HCT116 (cell line): ENCODE measurements around the gene PRKCQ. TPM values are rescaled to one million over a fixed set of nuclear protein-coding genes. Genes with fewer than 3 reads are reported as not detected.

ENCODE experiments used
- ATAC-seq: fragments of 200-7000 bp; cut with Tn5 transposase; 2 replicates; pipeline ENCODE4 v1.9.1; 2020; ENCODE audit warnings: mild to moderate bottlenecking, moderate library complexity
- BruUV-seq: library from RNA; stranded (reverse); fragments of 400-500 nt; replicated peaks from 2 replicates; lab custom pipeline; 2021; lab: Mats Ljungman, UMichigan
- CTCF ChIA-PET: fragments of 300-600 bp; sonication (Branson Sonifier 250); formaldehyde crosslinking; loops from one replicate; lab custom pipeline; 2021; ENCODE audit warnings: antibody characterized with exemption; lab: Charles Lee
- POLR2A ChIA-PET: fragments of 300-600, 350-600 bp; sonication (Branson Sonifier 250); formaldehyde crosslinking; loops from one replicate; lab custom pipeline; 2021; ENCODE audit warnings: antibody characterized with exemption; lab: Charles Lee
- RAD21 ChIA-PET, 2 experiments: fragments of 300-600 bp; sonication (Branson Sonifier 250); formaldehyde crosslinking; loops; one replicate each; lab custom pipeline; 2023; ENCODE audit warnings: low total read pairs in 2 of 2; ENCODE audit not compliant: uncharacterized antibody in 2 of 2, unreplicated experiment in 2 of 2, low non-redundant PET in 1 of 2; lab: Charles Lee
- DNase-seq: peaks from one replicate; pipeline ENCODE4 v3.0.0-alpha.2; 2010; ENCODE audit warnings: low read depth, low spot score
- H2AFZ ChIP-seq: fragments of 200-600 bp; shearing (Covaris generic), sonication (generic); 2 replicates; pipeline ENCODE4 v1.6.1; 2017; ENCODE audit warnings: low read depth, mixed run types, mixed read lengths, antibody characterized with exemption, low read length; ENCODE audit not compliant: poor library complexity, severe bottlenecking
- H3K27ac ChIP-seq: 2 replicates; pipeline ENCODE4 v1.5.1; 2012; ENCODE audit warnings: low read depth, low read length
- H3K27me3 ChIP-seq: fragments of 200-600 bp; sonication (generic); 2 replicates; pipeline ENCODE4 v1.6.1; 2016; ENCODE audit warnings: mixed run types, low read length, mixed read lengths; ENCODE audit not compliant: insufficient read depth
- H3K36me3 ChIP-seq, 2 experiments: fragments of 200-500 bp in 1 of 2; fragments of 200-600 bp in 1 of 2; sonication (Bioruptor generic) in 1 of 2; sonication (generic) in 1 of 2; 2 replicates each; pipeline versions ENCODE4 v1.5.1 to v1.6.1; 2014 to 2016; ENCODE audit warnings: low read length in 2 of 2, inconsistent platforms in 1 of 2, mixed read lengths in 1 of 2, mixed run types in 1 of 2; ENCODE audit not compliant: insufficient read depth in 2 of 2, control insufficient read depth in 1 of 2
- H3K4me1 ChIP-seq, 2 experiments: fragments of 200-600 bp in 1 of 2; sonication (generic) in 1 of 2; 2 replicates each; pipeline versions ENCODE4 v1.5.1 to v1.6.1; 2012 to 2017; ENCODE audit warnings: low read length in 2 of 2, inconsistent platforms in 1 of 2, mild to moderate bottlenecking in 1 of 2, mixed read lengths in 1 of 2, mixed run types in 1 of 2, moderate library complexity in 1 of 2; ENCODE audit not compliant: insufficient read depth in 2 of 2, control insufficient read depth in 1 of 2
- H3K4me2 ChIP-seq: fragments of 200-600 bp; sonication (generic); 2 replicates; pipeline ENCODE4 v1.6.1; 2017; ENCODE audit warnings: mixed run types, low read length, mixed read lengths
- H3K4me3 ChIP-seq, 2 experiments: fragments of 200-600 bp in 1 of 2; sonication (generic) in 1 of 2; replicated peaks in 1 of 2; 2 replicates each; pipeline ENCODE4 v1.5.1; 2011 to 2016; ENCODE audit warnings: low read length in 2 of 2, control low read depth in 1 of 2, low read depth in 1 of 2, mild to moderate bottlenecking in 1 of 2, mixed read lengths in 1 of 2, mixed run types in 1 of 2
- H3K79me2 ChIP-seq: fragments of 200-600 bp; sonication (generic); 2 replicates; pipeline ENCODE4 v1.6.1; 2017; ENCODE audit warnings: mild to moderate bottlenecking, mixed run types, low read length, moderate library complexity, mixed read lengths; ENCODE audit not compliant: insufficient read depth
- H3K9ac ChIP-seq: fragments of 200-600 bp; sonication (generic); 2 replicates; pipeline ENCODE4 v1.6.1; 2016; ENCODE audit warnings: low read length, mixed read lengths
- H3K9me2 ChIP-seq: fragments of 200-600 bp; sonication (generic), shearing (Covaris generic); 2 replicates; pipeline ENCODE4 v1.6.1; 2017; ENCODE audit warnings: mixed run types, mild to moderate bottlenecking, moderate library complexity; ENCODE audit not compliant: insufficient read depth
- H3K9me3 ChIP-seq, 2 experiments: fragments of 200-500 bp in 1 of 2; fragments of 200-600 bp in 1 of 2; sonication (Bioruptor generic) in 1 of 2; sonication (generic) in 1 of 2; 2 replicates each; pipeline ENCODE4 v1.6.1; 2014 to 2017; ENCODE audit warnings: low read length in 2 of 2, mixed read lengths in 2 of 2, inconsistent platforms in 1 of 2, low read depth in 1 of 2, mild to moderate bottlenecking in 1 of 2, mixed run types in 1 of 2, moderate library complexity in 1 of 2; ENCODE audit not compliant: control insufficient read depth in 1 of 2, insufficient read depth in 1 of 2
- H4K20me1 ChIP-seq: fragments of 200-600 bp; sonication (generic), shearing (Covaris generic); 2 replicates; pipeline ENCODE4 v1.6.1; 2017; ENCODE audit warnings: mixed run types, mild to moderate bottlenecking, moderate library complexity; ENCODE audit not compliant: insufficient read depth
- CEBPB ChIP-seq: IDR thresholded peaks from 2 replicates; pipeline ENCODE4 v1.6.1; 2012; ENCODE audit warnings: low read depth
- EGR1 ChIP-seq: IDR thresholded peaks from 2 replicates; pipeline ENCODE4 v1.6.1; 2012; ENCODE audit warnings: low read depth
- ELF1 ChIP-seq: IDR thresholded peaks from 2 replicates; pipeline ENCODE4 v1.6.1; 2012; ENCODE audit warnings: low read depth, borderline replicate concordance
- EZH2 ChIP-seq: fragments of 200-600 bp; sonication (generic); IDR thresholded peaks from 2 replicates; pipeline ENCODE4 v1.6.1; 2017; ENCODE audit warnings: antibody characterized with exemption, mixed run types
- EZH2phosphoT487 ChIP-seq: fragments of 200-600 bp; IDR thresholded peaks from 2 replicates; pipeline ENCODE4 v1.6.1; 2018; ENCODE audit warnings: antibody characterized with exemption, borderline replicate concordance
- FOSL1 ChIP-seq: IDR thresholded peaks from 2 replicates; pipeline ENCODE4 v1.6.1; 2012; ENCODE audit warnings: low read depth
- JUND ChIP-seq: IDR thresholded peaks from 2 replicates; pipeline ENCODE4 v1.6.1; 2012
- POLR2A ChIP-seq: IDR thresholded peaks from 2 replicates; pipeline ENCODE4 v1.7.0; 2011; ENCODE audit warnings: borderline replicate concordance; ENCODE audit not compliant: insufficient read depth, insufficient read length; ENCODE audit errors: extremely low read depth
- POLR2AphosphoS5 ChIP-seq: IDR thresholded peaks from 2 replicates; pipeline ENCODE4 v1.6.1; 2011; ENCODE audit warnings: mild to moderate bottlenecking, low read depth, low read length, moderate library complexity
- REST ChIP-seq: IDR thresholded peaks from 2 replicates; pipeline ENCODE4 v1.6.1; 2012; ENCODE audit warnings: low read depth
- SIN3A ChIP-seq: IDR thresholded peaks from 2 replicates; pipeline ENCODE4 v1.6.1; 2012; ENCODE audit warnings: low read depth
- SP1 ChIP-seq: IDR thresholded peaks from 2 replicates; pipeline ENCODE4 v1.6.1; 2012; ENCODE audit warnings: low read depth
- SRF ChIP-seq: IDR thresholded peaks from 2 replicates; pipeline ENCODE4 v1.6.1; 2012; ENCODE audit warnings: low read depth
- TCF7L2 ChIP-seq: IDR thresholded peaks from 2 replicates; pipeline ENCODE4 v1.7.0; 2011; ENCODE audit warnings: borderline replicate concordance, inconsistent platforms; ENCODE audit not compliant: insufficient read depth, insufficient read length; ENCODE audit errors: extremely low read depth
- YY1 ChIP-seq: IDR thresholded peaks from 2 replicates; pipeline ENCODE4 v1.6.1; 2011; ENCODE audit warnings: low read length, low read depth, moderate library complexity, mild to moderate bottlenecking; ENCODE audit not compliant: insufficient replicate concordance; ENCODE audit errors: extremely low read depth
- ZNF274 ChIP-seq: fragments of 200-500 bp; sonication (Bioruptor generic); IDR thresholded peaks from 2 replicates; pipeline ENCODE4 v1.6.1; 2014; ENCODE audit warnings: mild to moderate bottlenecking, low read depth, low read length, inconsistent platforms
- intact Hi-C: fragments of 100-400 bp; cut with micrococcal nuclease; formaldehyde crosslinking; loops from 2 replicates; pipeline ENCODE4 v1.10.0; 2022
- total RNA-seq: library from RNA; stranded (reverse); gene quantifications from one replicate; pipeline ENCODE4 v1.2.1, GENCODE V29; 2021; ENCODE audit not compliant: unreplicated experiment
- TF ChIP-seq, protein P1 (sequence below), 3 experiments: fragments of 200-600 bp in 1 of 3; sonication (generic) in 1 of 3; IDR thresholded peaks in 2 of 3; conservative IDR thresholded peaks in 1 of 3; 2 replicates each; pipeline ENCODE4 v1.5.1; 2012 to 2017; ENCODE audit warnings: low read depth in 2 of 3, low read length in 2 of 3, antibody characterized with exemption in 1 of 3, borderline replicate concordance in 1 of 3, control low read depth in 1 of 3, mild to moderate bottlenecking in 1 of 3, mixed read lengths in 1 of 3, mixed run types in 1 of 3, moderate library complexity in 1 of 3; ENCODE audit not compliant: insufficient read depth in 1 of 3
- TF ChIP-seq, protein P2 (sequence below): IDR thresholded peaks from 2 replicates; pipeline ENCODE4 v1.6.1; 2011; ENCODE audit warnings: mild to moderate bottlenecking, low read length, moderate library complexity; ENCODE audit not compliant: insufficient replicate concordance; ENCODE audit errors: extremely low read depth
- TF ChIP-seq, protein P3 (sequence below): IDR thresholded peaks from 2 replicates; pipeline ENCODE4 v1.6.1; 2012

PRKCQ gene
- total RNA-seq, 1 experiment from 2014 or later, result 0.54 TPM

GRCh38 chr10:6539833-6540232, 40.2 kb downstream of the PRKCQ start:
- no peak overlapping the region for H3K4me3 ChIP-seq
- no peak overlapping the region for H3K4me2 ChIP-seq
- H2AFZ ChIP-seq, result no peak overlapping the region
- H3K4me1 ChIP-seq, result no peaks in the 10 kb centered on the region
- no TSS peak for BruUV-seq
- ChIA-PET RAD21 (no interaction called here), POLR2A (no interaction called here), CTCF (no interaction called here)
- H3K27me3 ChIP-seq, result peaks cover 73% of the 10 kb centered on the region
- no peaks in the 10 kb centered on the region for H3K79me2 ChIP-seq
- no peaks in the 10 kb centered on the region for H3K36me3 ChIP-seq
- no peak overlapping the region for H3K27ac ChIP-seq
- H3K9ac ChIP-seq, result no peak overlapping the region
- ATAC-seq (no peak), DNase-seq (no peak)
- intact Hi-C loops, result no loop called here
- H3K9me2 ChIP-seq, result no peaks in the 10 kb centered on the region
- H3K9me3 ChIP-seq, result no peaks in the 10 kb centered on the region
- TF ChIP-seq POLR2AphosphoS5 (no peak), EGR1 (no peak), ELF1 (no peak), REST (no peak), SP1 (no peak), CEBPB (no peak), TCF7L2 (no peak), POLR2A (no peak), SIN3A (no peak), YY1 (no peak), EZH2phosphoT487 (no peak), SRF (no peak), FOSL1 (no peak), JUND (no peak), ZNF274 (no peak), EZH2 (no peak)
- TF ChIP-seq, protein P1, sequence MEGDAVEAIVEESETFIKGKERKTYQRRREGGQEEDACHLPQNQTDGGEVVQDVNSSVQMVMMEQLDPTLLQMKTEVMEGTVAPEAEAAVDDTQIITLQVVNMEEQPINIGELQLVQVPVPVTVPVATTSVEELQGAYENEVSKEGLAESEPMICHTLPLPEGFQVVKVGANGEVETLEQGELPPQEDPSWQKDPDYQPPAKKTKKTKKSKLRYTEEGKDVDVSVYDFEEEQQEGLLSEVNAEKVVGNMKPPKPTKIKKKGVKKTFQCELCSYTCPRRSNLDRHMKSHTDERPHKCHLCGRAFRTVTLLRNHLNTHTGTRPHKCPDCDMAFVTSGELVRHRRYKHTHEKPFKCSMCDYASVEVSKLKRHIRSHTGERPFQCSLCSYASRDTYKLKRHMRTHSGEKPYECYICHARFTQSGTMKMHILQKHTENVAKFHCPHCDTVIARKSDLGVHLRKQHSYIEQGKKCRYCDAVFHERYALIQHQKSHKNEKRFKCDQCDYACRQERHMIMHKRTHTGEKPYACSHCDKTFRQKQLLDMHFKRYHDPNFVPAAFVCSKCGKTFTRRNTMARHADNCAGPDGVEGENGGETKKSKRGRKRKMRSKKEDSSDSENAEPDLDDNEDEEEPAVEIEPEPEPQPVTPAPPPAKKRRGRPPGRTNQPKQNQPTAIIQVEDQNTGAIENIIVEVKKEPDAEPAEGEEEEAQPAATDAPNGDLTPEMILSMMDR (IDR thresholded peaks at IDR 0.05 in 2 of 3, conservative IDR thresholded peaks at IDR 0.05 in 1 of 3; ENCODE audit: borderline replicate concordance in 1 of 3, insufficient read depth in 1 of 3, low read depth in 2 of 3, low read length in 2 of 3), result no peak
- TF ChIP-seq, protein P2, sequence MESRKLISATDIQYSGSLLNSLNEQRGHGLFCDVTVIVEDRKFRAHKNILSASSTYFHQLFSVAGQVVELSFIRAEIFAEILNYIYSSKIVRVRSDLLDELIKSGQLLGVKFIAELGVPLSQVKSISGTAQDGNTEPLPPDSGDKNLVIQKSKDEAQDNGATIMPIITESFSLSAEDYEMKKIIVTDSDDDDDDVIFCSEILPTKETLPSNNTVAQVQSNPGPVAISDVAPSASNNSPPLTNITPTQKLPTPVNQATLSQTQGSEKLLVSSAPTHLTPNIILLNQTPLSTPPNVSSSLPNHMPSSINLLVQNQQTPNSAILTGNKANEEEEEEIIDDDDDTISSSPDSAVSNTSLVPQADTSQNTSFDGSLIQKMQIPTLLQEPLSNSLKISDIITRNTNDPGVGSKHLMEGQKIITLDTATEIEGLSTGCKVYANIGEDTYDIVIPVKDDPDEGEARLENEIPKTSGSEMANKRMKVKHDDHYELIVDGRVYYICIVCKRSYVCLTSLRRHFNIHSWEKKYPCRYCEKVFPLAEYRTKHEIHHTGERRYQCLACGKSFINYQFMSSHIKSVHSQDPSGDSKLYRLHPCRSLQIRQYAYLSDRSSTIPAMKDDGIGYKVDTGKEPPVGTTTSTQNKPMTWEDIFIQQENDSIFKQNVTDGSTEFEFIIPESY, result no peak
- TF ChIP-seq, protein P3, sequence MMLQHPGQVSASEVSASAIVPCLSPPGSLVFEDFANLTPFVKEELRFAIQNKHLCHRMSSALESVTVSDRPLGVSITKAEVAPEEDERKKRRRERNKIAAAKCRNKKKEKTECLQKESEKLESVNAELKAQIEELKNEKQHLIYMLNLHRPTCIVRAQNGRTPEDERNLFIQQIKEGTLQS, result no peak
- no peaks in the 10 kb centered on the region for H4K20me1 ChIP-seq
